Measurements from ENCODE around the gene TVP23B. TPM values are rescaled to one million over a fixed set of nuclear protein-coding genes. Genes with fewer than 3 reads are reported as not detected.

Gene TVP23B
- total and polyA plus RNA-seq, 5 donors = 24.5 to 36.5 (median 30.9) TPM

GRCh38 chr17:18854956-18855355, 74.0 kb downstream of the TVP23B start:
- Histone ChIP-seq H3K4me1 (ENCODE audit: control insufficient read depth, insufficient read depth, low read length) (no peaks in the 10 kb centered on the region), H3K27me3 (ENCODE audit: control insufficient read depth, insufficient read depth) (no peaks in the 10 kb centered on the region), H3K27ac (ENCODE audit: low read length) (no peak overlapping the region), H3K9me3 (ENCODE audit: control insufficient read depth, low read length) (no peaks in the 10 kb centered on the region), H3K4me3 (ENCODE audit: low read length) (no peak overlapping the region)
- WGBS = 93% methylated on average over 7 of the region's 7 CpGs
- intact Hi-C loops (cut with DNase I) = no loop called here
- DNase-seq (no peak), ATAC-seq (no peak)

GRCh38 chr17:18855831-18856569, 75.0 kb downstream of the TVP23B start:
- peak overlapping the region; percentile 63 for H3K4me3 ChIP-seq (ENCODE audit: low read length)
- peak; percentile 94 to 95 for ATAC-seq
- peak overlapping the region; percentile 79 for H3K27ac ChIP-seq (ENCODE audit: low read length)
- H3K9me3 ChIP-seq (ENCODE audit: control insufficient read depth, low read length) = no peaks in the 10 kb centered on the region
- under 1% methylated on average over 29 of the region's 29 CpGs for WGBS
- intact Hi-C loops (cut with DNase I) = no loop called here
- no peaks in the 10 kb centered on the region for H3K27me3 ChIP-seq (ENCODE audit: control insufficient read depth, insufficient read depth)
- no peaks in the 10 kb centered on the region for H3K4me1 ChIP-seq (ENCODE audit: control insufficient read depth, insufficient read depth, low read length)
- DNase-seq = peak; percentile 93 to 96 (median 95)

Other genes with a start within 250 kb of the TVP23B start
- gene TBC1D28, start 136.8 kb upstream of the TVP23B start, total RNA-seq = not detected
- not detected for gene TBC1D28, start 136.8 kb upstream of the TVP23B start, polyA plus RNA-seq
- 1 to 10 TPM; 1.6 to 2.5 (median 2.0) TPM for gene FOXO3B, start 98.9 kb upstream of the TVP23B start, total RNA-seq
- 0.59 TPM for gene FOXO3B, start 98.9 kb upstream of the TVP23B start, polyA plus RNA-seq
- under 1 TPM; 0.14 to 0.26 (median 0.17) TPM for gene FBXW10, start 37.1 kb upstream of the TVP23B start, total RNA-seq
- 0.11 TPM for gene FBXW10, start 37.1 kb upstream of the TVP23B start, polyA plus RNA-seq
- 10 to 100 TPM; 27.0 to 28.4 (median 27.5) TPM for gene PRPSAP2, start 76.9 kb downstream of the TVP23B start, total RNA-seq
- gene PRPSAP2, start 76.9 kb downstream of the TVP23B start, polyA plus RNA-seq = 20.1 TPM
- 1 to 10 TPM in 2 of 4 donors, under 1 TPM in 2; 0.17 to 2.3 (median 1.3) TPM for gene SLC5A10, start 171.0 kb downstream of the TVP23B start, total RNA-seq
- 0.61 TPM for gene SLC5A10, start 171.0 kb downstream of the TVP23B start, polyA plus RNA-seq
- 10 to 100 TPM; 27.7 to 40.2 (median 30.3) TPM for gene FAM83G, start 223.6 kb downstream of the TVP23B start, total RNA-seq
- 18.7 TPM for gene FAM83G, start 223.6 kb downstream of the TVP23B start, polyA plus RNA-seq